Breast epithelium (tissue), 4 donors: Measurements from ENCODE around the gene EIF2A. TPM values are rescaled to one million over a fixed set of nuclear protein-coding genes. Genes with fewer than 3 reads are reported as not detected.

Source experiments
- DNase-seq, 2 donors: peaks; one replicate each; pipeline ENCODE4 v3.0.0-alpha.2; 2019; ENCODE audit warnings: low spot score in 2 of 2
- H3K27ac ChIP-seq, 2 donors: fragments of 200-600 bp; sonication (generic) in 1 of 2; one replicate each; pipeline ENCODE4 v1.5.1; 2016 to 2019; ENCODE audit warnings: mild to moderate bottlenecking in 1 of 2
- H3K27me3 ChIP-seq, 2 donors: fragments of 200-600 bp; sonication (generic) in 1 of 2; one replicate each; pipeline versions ENCODE4 v1.5.1 to v1.6.0; 2017 to 2019; ENCODE audit warnings: control low read depth in 1 of 2, mild to moderate bottlenecking in 1 of 2
- H3K36me3 ChIP-seq: fragments of 200-600 bp; one replicate; pipeline ENCODE4 v1.5.1; 2019
- H3K4me1 ChIP-seq, 2 donors: fragments of 200-600 bp; sonication (generic); one replicate each; pipeline ENCODE4 v1.5.1; 2016 to 2019; ENCODE audit warnings: control low read depth in 1 of 2
- H3K4me3 ChIP-seq, 3 donors: fragments of 200-600 bp; sonication (generic); 1 replicate in 2 of 3; 2 replicates in 1 of 3; pipeline ENCODE4 v1.5.1; 2016 to 2019; ENCODE audit warnings: mild to moderate bottlenecking in 3 of 3, moderate library complexity in 2 of 3
- H3K9me3 ChIP-seq, 2 donors: fragments of 200-600 bp; sonication (generic) in 1 of 2; one replicate each; pipeline ENCODE4 v1.5.1; 2016 to 2019; ENCODE audit warnings: control low read depth in 1 of 2
- POLR2A ChIP-seq: fragments of 450-650 bp; IDR thresholded peaks from one replicate; pipeline ENCODE4 v1.6.1; 2016; ENCODE audit warnings: antibody characterized with exemption, mild to moderate bottlenecking, moderate library complexity
- POLR2AphosphoS5 ChIP-seq, 3 donors: sonication (generic); formaldehyde crosslinking; IDR thresholded peaks; one replicate each; pipeline ENCODE4 v1.6.1; 2017; ENCODE audit warnings: antibody characterized with exemption in 3 of 3
- intact Hi-C: fragments of 100-400 bp; cut with DNase I; formaldehyde crosslinking; loops from one replicate; pipeline ENCODE4 v1.15.1; 2023; ENCODE audit warnings: low total_unique reads
- total RNA-seq, 3 donors: library from RNA; depleted of rRNA; stranded (reverse); fragments of >200 nt; gene quantifications; one replicate each; pipeline ENCODE4 v1.1.0, GENCODE V29; 2016
- TF ChIP-seq, protein P1 (sequence below), 3 donors: fragments of 450-650 bp; IDR thresholded peaks; one replicate each; pipeline ENCODE4 v1.5.1; 2016 to 2017; ENCODE audit warnings: antibody characterized with exemption in 3 of 3, mild to moderate bottlenecking in 3 of 3, moderate library complexity in 3 of 3

Gene EIF2A
- total RNA-seq, 3 donors from 2014 or later = 204 to 247 (median 239) TPM

DNA sequence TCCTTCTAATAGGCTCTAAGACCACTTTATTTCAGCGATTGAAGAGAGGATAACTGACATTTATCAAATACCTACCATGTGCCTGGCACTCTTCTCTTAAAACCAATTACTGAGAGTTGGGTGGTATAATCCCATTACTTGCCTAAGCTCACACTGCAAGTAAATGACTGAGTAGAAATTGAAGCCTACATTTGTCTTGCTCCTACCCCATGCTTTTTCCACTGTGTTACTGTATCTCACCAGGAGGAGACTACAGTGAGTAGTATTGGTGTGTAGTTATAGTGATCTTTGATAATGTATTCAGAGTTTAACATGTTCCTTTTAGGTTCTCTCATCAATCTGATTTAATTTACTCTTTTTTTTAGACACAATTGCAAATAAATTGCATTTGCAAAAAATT lies 20.7 kb downstream of the EIF2A start:
- H3K27me3 ChIP-seq = no peaks in the 10 kb centered on the region
- DNase-seq = no peak
- intact Hi-C loops = no loop called here
- TF ChIP-seq POLR2AphosphoS5 (IDR thresholded peaks at IDR 0.05) = no peak
- no peak for TF ChIP-seq POLR2A
- TF ChIP-seq, protein P1, sequence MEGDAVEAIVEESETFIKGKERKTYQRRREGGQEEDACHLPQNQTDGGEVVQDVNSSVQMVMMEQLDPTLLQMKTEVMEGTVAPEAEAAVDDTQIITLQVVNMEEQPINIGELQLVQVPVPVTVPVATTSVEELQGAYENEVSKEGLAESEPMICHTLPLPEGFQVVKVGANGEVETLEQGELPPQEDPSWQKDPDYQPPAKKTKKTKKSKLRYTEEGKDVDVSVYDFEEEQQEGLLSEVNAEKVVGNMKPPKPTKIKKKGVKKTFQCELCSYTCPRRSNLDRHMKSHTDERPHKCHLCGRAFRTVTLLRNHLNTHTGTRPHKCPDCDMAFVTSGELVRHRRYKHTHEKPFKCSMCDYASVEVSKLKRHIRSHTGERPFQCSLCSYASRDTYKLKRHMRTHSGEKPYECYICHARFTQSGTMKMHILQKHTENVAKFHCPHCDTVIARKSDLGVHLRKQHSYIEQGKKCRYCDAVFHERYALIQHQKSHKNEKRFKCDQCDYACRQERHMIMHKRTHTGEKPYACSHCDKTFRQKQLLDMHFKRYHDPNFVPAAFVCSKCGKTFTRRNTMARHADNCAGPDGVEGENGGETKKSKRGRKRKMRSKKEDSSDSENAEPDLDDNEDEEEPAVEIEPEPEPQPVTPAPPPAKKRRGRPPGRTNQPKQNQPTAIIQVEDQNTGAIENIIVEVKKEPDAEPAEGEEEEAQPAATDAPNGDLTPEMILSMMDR (IDR thresholded peaks at IDR 0.05) = no peak
- no peaks in the 10 kb centered on the region for H3K9me3 ChIP-seq
- no peak overlapping the region for H3K4me3 ChIP-seq
- H3K27ac ChIP-seq = no peak overlapping the region
- no peaks in the 10 kb centered on the region for H3K4me1 ChIP-seq
- H3K36me3 ChIP-seq = peaks cover 4% of the 10 kb centered on the region

DNA sequence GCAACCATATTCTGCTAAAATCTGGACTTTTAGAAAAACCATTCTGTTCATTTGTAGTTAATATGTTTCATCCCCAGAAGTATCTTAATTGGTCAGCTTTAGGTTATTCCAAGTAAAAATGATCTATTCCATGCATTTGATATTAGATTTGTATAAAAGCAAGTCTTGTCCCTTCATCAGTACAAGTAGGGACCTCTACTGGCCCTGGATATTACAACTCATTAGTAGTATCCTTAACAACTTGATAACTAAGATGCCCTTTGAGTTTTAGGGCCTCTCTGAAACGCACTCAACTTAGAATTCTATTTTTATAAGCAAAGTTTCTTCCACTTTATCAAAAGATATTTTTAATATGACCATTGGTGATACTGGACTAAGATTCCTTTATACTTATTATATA lies 31.3 kb downstream of the EIF2A start:
- Histone ChIP-seq H3K27ac (no peak overlapping the region), H3K9me3 (no peaks in the 10 kb centered on the region), H3K27me3 (no peaks in the 10 kb centered on the region), H3K4me3 (no peak overlapping the region), H3K36me3 (no peaks in the 10 kb centered on the region), H3K4me1 (no peaks in the 10 kb centered on the region)
- intact Hi-C loops = no loop called here
- DNase-seq = no peak
- TF ChIP-seq POLR2A (no peak), POLR2AphosphoS5 (IDR thresholded peaks at IDR 0.05) (no peak)
- TF ChIP-seq, protein P1 (IDR thresholded peaks at IDR 0.05) = no peak

DNA sequence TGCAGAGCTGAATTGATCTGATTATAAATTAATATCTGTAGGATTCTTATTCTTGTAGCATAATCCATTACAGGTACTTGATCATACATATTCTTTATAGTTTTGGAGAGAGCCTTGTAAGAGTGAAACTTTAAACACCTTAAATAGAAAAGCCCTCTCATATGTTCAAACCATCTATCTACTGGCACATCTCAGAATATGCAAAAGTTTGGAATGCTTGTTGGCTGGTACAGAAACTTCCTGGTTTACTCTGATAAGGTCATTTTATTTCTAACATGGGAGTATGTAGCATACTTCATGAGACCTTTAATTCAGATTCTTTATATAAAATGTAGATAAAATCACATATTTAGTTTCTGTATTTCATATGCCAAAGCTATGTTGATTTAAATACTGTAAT lies 34.6 kb downstream of the EIF2A start:
- Histone ChIP-seq H3K4me1 (no peaks in the 10 kb centered on the region), H3K4me3 (no peak overlapping the region), H3K36me3 (no peaks in the 10 kb centered on the region), H3K27me3 (no peaks in the 10 kb centered on the region), H3K9me3 (no peaks in the 10 kb centered on the region), H3K27ac (no peak overlapping the region)
- DNase-seq = no peak
- intact Hi-C loops = loop anchor here (2.0 kb wide), 1 partner anchor 76 kb away; no protein-coding TSS in a partner anchor
- TF ChIP-seq POLR2A (no peak), POLR2AphosphoS5 (IDR thresholded peaks at IDR 0.05) (no peak)
- TF ChIP-seq, protein P1 (IDR thresholded peaks at IDR 0.05) = no peak

DNA sequence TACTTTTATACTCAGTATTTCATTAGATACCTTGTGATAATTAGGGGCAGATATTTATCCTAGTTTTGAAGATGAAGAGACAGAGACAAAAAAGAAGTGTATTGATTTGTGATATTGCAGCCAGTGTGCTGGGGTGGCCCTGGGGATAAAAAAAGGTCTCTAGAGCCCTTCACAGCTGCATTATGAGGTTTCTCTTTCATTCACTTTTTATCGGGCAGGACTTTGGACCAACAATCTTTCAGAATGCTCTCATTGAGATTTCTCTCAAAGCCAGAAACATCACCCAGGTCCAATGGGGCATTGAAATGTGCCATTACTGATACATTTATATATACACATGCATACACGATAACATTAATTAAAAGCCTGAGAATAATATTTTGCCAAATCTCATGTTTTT lies 36.0 kb downstream of the EIF2A start:
- no peak overlapping the region for H3K27ac ChIP-seq
- TF ChIP-seq POLR2AphosphoS5 (IDR thresholded peaks at IDR 0.05) (no peak), POLR2A (no peak)
- TF ChIP-seq, protein P1 (IDR thresholded peaks at IDR 0.05) = no peak
- no peak for DNase-seq
- H3K36me3 ChIP-seq = no peaks in the 10 kb centered on the region
- no peaks in the 10 kb centered on the region for H3K4me1 ChIP-seq
- H3K27me3 ChIP-seq = no peaks in the 10 kb centered on the region
- H3K4me3 ChIP-seq = no peak overlapping the region
- intact Hi-C loops = no loop called here
- H3K9me3 ChIP-seq = no peaks in the 10 kb centered on the region

DNA sequence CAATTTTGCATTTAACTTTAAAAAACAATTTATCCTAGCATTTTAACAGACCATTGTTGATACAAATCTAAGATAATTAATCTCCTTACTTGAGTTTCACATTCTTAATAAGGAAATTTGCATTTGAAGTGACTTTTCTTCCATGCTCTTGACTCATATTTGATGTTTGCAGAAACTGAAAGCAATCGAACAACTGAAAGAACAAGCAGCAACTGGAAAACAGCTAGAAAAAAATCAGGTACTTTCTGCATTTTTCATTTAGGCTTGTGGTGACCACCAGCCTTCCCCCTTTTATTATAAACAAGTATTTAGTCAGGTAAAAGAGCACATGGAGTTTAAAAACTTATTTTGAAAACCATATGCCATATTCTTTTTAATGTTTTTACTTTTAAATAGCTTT lies 36.4 kb downstream of the EIF2A start:
- no peak overlapping the region for H3K27ac ChIP-seq
- no peak for TF ChIP-seq POLR2AphosphoS5 (IDR thresholded peaks at IDR 0.05)
- TF ChIP-seq POLR2A = no peak
- TF ChIP-seq, protein P1 (IDR thresholded peaks at IDR 0.05) = no peak
- intact Hi-C loops = no loop called here
- no peaks in the 10 kb centered on the region for H3K9me3 ChIP-seq
- DNase-seq = no peak
- no peaks in the 10 kb centered on the region for H3K36me3 ChIP-seq
- H3K27me3 ChIP-seq = no peaks in the 10 kb centered on the region
- H3K4me1 ChIP-seq = no peaks in the 10 kb centered on the region
- H3K4me3 ChIP-seq = no peak overlapping the region
